CD4-positive, alpha-beta T cell treated with Interleukin-15 for 1 hour (primary cell): Measurements from ENCODE around the gene IL1B.

Source experiments
- DNase-seq: peaks from one replicate; pipeline ENCODE4 v3.0.0-alpha.2; 2020

IL1B gene

DNA sequence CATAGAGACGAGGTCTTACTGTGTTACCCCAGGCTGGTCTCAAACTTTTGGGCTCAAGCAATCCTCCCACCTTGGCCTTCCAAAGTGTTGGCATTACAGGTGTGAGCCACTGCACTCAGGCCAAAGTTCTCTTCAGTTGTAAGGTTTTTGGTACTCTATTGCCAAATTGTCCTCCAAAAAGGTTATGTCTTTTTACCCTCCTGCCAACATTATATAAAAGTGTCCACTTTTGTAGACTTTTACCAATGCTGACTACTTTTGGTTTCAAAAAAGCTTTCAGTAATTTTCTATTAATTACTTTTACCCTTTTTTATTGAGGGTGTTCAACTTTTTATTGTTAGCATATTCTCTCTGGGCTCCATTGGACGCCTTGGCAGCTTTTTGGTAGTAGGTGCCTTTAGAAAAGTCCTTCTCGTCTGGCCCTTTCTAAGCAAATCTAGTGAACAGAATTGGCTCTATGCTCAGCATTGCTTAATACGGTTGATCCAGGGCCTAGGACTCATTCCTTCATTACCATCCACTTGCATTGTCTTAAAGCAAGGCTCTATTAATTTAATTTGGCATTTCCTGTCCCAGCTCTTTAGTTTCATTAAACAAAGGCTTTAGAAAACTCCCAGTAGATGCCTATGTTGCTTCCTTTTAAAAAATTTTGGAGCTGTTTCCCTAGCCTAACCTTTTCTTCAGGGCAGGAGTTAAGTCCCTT, 35.5 kb downstream of the IL1B start:
- DNase-seq = no peak

DNA sequence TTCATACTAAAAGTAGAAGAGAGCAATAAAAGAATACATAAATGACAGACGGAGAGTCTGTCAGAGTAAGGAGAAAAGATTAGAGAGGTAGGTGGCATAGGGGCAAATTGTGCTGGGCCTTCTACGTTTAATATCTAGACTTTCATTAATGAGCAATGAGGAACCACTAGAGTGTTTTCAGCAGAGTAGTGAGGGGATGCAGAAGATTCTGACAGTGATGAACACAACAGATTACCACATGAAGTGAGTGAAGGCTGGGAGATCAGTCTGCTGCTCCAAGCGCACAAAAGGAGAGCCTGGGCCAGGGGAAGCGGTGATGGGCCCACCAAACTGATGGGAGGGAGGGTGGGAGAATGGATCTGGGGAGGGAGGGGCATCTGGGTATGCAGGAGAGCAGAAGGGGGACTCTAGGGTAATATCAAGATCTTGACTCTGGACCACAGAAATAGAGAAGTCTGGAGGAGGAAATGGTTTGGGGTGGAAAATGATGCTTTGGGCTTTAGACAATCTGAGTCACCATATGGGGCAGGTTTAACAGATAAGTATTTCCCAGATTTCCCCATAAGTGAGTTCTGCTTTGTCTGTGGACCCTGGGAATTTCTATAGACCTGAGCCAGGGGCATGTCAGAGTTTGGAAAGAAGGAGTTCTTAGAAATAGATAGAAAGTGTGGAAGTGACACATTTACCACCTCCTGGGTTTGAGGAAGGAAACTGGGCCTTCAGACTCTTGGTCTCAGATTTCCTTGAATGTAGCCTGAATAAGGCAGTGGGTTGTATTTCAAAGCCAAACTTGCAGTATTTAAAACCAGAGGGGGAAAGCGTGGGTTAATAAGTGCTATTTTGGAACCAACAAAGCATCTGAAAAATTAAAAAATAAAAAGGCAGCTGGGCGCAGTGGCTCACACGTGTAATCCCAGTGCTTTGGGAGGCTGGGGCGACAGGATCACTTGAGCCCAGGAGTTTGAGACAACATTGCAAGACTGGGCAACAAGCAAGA, 37.3 kb downstream of the IL1B start:
- DNase-seq = peak; percentile 37

DNA sequence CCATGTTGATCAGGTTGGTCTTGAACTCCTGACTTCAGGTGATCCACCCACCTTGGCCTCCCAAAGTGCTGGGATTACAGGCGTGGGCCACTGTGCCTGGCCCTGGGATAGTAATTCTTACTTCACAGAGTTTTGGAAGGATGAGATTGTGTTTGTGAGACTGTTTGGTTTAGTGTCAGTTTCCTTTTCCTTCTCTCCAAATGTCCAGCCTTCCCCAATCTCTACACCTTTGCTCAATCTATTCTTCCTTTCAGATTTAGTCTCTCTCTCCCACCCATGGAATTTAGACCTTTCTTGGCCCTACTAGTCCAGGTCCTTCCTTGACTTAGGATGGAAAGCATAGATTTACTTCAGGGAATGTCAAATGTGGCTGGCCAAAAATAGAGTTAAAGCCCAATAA, 40.1 kb downstream of the IL1B start:
- no peak for DNase-seq

DNA sequence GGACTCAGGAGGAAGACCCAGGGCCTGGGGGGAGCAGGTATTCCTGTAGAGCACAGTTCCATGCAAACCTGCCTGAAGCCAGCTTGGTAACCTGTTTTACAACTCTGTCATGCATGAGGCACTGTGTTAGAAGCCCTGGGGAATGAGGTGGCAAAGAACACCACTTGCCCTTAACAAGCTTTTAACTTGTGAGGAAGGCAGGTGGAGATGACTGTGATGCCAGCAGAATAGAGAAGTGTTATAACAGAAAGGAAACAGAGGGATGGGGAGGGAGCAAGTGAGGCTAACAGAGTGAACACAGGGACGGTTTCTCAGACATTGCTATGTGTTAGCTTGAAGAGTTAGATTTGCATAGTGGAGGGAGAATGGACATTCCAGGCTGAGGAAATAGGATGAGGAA, 40.8 kb downstream of the IL1B start:
- no peak for DNase-seq

DNA sequence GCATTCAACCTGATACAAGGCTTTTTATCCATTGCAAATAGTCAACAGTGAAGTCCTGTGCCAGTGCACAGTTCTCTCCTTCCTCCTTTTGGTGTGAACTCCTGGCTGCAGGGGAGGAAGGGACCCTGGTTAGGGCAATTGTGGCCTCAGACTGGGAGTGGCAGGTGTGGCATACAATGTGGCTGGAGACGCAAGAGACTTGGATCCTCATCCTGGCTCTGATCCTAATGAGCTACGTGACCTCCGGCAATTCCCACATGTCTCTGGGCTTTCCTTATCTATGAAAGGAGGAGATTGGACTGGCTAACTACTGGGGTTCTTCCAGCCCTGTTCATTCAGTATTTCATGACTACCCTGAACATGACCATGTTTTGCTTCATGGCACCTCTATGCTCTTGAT, 41.7 kb downstream of the IL1B start:
- DNase-seq = no peak

DNA sequence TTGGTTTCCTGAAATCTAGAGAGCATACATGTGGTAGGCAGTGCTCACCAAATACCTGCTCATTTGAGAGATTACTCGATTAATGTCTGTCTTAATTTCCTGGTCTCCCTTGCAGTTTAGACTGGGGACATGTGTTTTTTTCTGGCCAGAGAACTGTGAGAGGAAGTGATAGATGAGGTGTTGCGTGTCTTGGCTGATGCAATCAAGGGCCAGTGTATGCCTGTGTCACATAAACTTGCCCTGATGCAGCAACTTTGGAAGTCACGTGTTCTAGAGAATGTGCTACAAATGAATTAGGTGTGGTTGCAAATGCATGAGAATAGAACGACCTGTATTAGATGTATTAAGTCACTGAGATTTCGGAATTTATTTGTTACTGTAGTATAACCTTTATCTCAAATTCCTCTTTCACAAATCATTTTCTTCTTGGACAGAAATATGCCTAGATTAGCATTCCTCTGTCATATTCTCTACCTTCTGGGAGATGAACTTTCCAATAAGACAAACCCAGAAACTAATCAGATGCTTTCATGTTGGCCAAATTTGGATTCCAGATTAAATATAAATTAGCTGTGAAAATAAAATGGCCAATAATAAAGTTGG, 42.3 kb downstream of the IL1B start:
- peak; percentile 81 for DNase-seq

DNA sequence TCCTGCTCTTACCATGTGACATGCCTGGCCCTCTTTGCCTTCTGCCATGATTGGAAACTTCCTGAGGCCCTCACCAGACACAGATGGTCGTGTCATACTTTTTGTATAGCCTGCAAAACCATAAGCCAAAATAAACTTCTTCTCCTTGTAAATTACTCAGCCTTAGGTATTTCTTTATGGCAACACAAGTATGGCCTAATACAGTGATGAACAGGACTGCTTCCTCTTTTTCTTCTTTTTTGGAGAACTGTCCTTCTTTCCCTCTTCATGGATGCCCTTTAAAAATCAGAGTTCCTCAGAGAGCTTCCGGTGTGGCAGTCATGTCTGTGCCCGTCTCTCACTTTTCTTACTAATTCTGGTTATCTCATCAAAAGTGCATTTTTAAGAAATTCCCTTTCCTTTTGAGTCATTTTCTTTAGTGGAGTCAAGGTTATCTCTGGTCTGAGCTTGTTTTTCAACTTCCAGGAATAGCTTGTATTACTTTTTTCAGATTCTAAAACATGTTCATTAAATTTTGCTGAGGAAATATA, 43.1 kb downstream of the IL1B start:
- peak; percentile 33 for DNase-seq

DNA sequence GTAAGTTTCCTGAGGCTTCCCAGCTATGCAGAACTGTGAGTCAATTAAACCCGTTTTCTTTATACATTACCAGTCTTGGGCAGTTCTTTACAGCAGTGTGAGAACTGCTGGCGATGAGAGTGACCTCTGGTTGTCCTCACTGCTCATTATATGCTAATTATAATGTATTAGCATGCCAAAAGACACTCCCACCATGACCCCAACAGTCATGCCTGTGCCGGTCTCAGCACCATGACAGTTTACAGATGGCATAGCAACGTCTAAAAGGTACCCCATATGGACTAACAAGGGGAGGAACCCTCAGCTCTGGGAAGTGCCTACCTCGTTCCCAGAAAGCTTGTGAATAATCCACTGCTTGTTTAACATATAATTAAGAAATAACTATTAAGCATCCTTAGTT, 44.2 kb downstream of the IL1B start:
- DNase-seq = no peak

DNA sequence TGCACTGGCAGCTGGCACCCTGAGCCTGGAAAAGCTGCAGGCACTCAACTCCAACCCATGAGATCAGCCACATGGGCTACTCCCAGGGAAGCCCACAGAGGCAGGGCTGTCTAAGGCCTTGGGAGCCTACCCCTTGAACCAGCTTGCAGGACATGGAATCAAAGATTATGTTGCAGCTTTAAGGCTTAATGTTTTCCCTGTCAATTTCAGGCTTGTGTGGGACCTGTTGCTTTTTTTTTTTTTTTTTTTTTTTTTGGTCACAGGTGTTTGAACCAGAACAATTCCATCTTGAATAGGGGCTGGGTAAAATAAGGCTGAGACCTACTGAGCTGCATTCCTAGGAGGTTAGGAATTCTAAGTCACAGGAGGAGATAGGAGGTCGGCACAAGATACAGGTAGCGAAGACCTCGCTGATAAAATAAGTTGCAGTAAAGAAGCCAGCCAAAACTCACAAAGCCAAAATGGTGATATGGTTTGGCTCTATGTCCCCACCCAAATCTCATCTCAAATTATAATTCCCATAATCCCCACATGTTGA, 44.8 kb downstream of the IL1B start:
- no peak for DNase-seq

DNA sequence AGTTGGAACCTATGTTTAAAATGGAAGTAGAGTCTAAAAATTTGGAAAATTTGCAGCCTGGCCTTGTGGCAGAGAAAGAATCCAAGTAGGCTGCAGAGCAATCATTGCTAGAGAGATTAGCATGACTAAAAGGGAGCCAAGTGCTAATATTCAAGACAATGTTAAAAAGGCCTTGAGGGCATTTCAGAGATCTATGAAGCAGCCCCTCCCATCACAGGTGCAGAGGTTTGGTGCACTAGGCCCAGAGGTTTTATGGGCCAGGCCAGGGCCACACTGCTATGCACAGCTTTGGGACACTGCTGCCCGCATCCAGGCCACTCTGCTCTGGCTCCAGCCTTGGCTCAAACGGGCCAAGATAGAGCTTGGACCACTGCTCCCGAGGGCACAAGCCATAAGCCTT, 45.6 kb downstream of the IL1B start:
- no peak for DNase-seq

DNA sequence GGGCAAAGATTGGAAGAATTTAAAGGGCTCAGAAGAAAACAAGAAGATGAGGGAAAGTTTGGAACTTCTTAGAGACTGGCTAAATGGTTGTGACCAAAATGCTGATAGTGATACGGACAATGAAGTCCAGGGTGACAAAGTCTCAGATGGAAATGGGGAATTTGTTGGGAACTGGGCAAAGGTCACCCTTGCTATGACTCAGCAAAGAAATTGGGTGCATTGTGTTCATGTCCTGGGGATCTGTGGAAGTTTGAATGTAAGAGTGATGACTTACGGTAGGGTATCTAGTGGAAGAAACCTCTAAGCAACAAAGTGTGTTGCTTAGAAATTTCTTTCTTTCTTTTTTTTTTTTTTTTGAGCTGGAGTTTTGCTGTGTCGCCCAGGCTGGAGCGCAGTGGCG, 46.3 kb downstream of the IL1B start:
- no peak for DNase-seq

DNA sequence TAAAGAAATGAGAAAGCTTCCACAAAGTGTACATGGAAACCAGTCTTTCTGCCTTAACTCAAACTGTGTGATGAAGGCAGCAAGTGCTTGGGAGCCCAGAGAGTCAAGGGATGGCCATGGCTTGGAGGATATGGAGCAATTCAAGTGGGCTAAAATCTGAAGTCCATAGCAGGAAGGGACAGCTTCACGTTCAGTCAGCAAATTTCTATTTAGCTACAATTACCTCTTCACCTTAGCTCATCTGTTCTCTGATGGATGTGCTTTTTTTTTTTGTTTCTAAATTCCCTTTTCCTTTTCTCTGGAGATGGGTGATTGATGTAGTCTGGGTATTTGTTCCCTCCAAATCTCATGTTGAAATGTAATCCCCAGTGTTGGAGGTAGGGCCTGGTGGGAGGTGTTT, 47.4 kb downstream of the IL1B start:
- DNase-seq = no peak

DNA sequence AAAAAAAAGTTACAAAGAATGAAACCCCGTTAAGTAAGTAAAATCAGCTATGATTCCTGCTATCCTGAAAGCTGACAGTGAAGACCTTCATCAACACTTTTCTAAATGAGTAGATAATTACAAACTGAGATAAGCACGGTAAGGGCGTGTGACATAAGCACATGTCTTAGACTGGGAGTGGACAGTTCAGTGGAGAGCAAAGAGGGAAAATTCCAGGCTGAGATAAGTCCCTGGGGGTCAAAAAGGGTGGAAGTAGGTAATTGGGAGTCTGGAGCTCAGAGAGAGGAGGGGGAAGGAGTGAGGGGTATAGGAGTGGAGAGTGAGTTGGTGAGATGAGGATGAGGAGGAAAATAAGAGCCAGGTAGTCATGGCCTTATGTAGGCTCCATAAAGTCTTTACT, 47.9 kb downstream of the IL1B start:
- DNase-seq = no peak

DNA sequence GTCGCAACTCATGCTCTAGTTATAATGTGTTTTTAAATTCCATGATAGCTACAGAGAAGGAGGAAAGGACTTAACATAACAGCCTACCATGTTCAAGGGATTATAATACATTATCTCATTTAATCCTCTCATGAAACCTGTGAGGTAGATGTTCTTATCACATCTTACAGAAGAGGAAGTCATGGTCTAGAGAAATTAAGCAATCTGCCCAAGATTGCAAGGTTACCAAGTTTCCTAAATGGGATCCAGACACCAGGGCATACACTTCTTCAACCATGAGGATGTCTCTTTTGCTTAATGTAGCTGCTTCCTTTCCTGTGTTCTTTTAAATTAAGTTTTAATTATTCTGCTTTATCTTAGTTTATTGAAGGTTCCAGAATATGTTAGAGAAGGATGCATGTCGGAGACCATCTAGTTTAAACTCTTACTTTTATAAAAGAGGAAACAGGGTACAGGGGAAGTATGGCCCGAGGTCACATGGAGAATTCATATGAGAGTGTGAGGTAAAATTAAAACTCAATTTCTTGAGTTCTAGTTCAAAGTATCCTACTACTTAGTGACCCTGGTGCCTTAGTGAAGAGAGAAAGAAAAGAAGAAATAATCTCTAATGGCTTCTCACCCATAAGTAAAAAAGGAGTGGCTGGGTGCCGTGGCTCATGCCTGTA, 48.7 kb downstream of the IL1B start:
- DNase-seq = no peak

DNA sequence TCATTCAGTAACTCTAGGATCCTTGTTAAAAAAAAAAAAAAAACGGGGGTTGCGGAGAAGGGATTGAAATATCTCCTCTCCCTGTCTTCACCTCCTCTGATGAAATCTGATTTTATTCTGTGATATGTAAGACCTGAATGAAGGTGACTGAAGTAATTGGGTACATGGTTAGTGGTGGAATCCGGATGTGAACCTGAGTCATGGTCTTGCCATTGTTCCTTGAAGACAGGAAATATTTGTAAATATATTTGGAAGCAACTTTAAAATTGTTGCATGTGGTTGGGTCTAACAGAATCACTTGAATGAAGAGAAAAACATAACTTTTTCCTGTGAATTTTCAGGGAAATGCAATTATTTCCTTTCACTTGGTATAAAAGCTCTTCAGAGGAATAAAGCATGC, 49.3 kb downstream of the IL1B start:
- no peak for DNase-seq

DNA sequence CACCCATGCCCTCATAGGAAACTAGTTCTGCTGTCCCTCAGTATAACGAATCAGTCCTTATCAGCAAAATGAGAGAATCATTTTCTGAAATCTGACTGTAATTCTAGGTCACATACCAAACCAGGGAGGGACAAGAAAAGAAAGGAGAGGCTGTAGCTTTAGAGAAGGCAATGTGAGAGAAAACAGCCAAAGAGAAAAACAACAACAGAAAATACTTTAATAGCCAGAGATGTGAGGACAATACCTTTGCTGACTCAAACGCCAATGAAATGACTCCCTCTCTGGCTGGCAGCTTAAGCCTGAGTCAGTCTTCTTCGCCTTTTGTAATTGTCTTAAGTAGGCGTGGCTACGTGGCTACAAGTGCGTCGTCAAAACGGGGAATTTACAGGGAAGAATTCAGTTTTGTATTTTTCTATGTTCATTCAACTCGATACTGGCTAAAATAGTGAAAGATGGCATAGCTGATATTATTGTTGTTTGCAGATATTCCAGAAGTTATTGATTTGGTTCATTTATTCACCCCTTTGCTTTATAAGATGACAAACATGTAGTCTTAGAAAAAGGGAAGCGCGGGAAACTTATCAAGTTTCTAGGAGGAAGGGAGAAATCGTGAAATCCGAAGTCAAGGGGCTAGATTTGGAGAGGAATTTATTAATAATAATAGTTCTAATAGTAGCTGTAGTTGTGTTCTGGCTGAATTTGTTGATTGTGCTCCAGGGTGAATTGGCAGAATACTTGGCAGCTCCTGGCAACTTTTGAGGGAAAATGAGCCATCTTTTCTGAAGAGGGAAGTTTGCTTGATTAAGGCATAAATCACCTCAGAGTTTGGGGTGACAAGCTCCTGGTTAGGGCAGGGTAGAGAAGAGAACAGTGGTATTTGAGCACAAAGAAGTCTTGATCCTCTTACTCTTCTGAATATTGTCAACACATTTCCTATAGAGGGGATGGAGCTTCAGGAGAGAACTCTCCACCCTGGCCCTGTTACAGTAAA, 52.1 kb downstream of the IL1B start, which contains the start of gene IL1A:
TSS of gene IL1A (minus strand) at position 295 of the 991 bp plus-strand sequence. CDS start 723 bp downstream, outside the sequence.
- DNase-seq = peak; percentile 56

DNA sequence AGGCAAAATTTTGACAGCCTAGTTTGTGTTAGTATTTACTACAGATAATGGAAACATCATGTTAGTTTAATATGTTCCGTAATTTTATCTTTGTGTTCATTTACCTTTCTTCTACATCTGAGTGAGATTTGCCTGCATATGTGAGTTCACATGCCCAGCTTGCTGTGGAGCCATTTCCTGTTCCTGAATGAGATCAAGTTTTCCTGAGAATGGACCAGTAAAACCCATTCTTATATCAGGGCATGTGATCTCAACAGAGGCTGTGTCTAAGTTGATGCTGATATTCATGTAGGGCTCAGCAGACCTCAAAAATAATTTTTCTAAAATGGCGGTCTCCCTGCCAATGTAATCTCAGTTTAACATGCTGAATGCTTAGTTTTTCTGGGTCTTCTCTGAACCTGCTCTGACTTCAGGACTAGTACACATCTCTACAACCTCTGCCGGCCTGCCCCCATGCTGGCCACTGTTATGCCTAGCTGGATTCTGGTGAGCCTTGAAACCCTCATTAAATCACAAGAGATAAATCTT, 53.3 kb downstream of the IL1B start:
- no peak for DNase-seq

DNA sequence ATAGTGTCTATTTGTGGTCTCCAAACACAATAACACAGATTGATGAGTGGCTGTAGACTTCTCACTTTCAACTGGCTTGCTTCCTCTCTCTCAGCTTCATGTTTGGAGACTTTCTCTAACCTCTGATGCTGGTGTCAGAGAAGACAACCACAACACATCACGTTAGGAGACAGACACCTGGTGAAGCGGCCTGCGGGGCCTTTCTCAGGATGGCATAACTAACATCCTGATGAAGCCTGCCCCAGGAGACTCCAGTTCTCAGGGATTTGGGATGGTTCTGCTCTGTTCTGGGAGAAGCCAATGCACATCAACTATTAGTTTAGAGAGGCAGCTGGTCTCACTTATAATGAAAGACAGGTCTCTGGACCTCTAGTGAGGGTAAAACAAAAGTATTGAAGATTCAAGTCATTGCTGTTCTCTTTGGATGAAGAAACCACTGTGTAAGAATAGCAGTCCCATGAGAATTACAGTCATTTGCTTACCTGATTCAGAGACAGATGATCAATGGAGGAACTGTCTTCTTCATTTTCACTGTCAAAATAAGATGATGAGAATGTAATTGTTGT, 54.3 kb downstream of the IL1B start:
- no peak for DNase-seq
